GM12872 (cell line): ENCODE results near the gene PTPRN2.

Experiments used
- CTCF ChIP-seq: IDR thresholded peaks from 3 replicates; pipeline ENCODE4 v1.5.1; 2011; ENCODE audit warnings: low read depth, mild to moderate bottlenecking, low read length, moderate library complexity; ENCODE audit not compliant: insufficient read depth

Gene PTPRN2

GRCh38 chr7:157945401-157945800, 642.2 kb downstream of the PTPRN2 start:
- TF ChIP-seq CTCF = no peak

GRCh38 chr7:157944734-157945291, 642.8 kb downstream of the PTPRN2 start:
- TF ChIP-seq CTCF = no peak

GRCh38 chr7:157944051-157944450, 643.6 kb downstream of the PTPRN2 start:
- TF ChIP-seq CTCF = no peak

- no peak for TF ChIP-seq CTCF
Observed at GRCh38 chr7:157943561-157943960, 644.1 kb downstream of the PTPRN2 start.

GRCh38 chr7:157941210-157941609, 646.4 kb downstream of the PTPRN2 start:
- TF ChIP-seq CTCF = no peak

GRCh38 chr7:157940497-157940896, 647.1 kb downstream of the PTPRN2 start:
- TF ChIP-seq CTCF = no peak

GRCh38 chr7:157938211-157938610, 649.4 kb downstream of the PTPRN2 start:
- no peak for TF ChIP-seq CTCF
